ENCODE results near the gene ZNF662.
"Not testable (repeated sequence)": the region's sequence is repeated elsewhere in the genome, so short reads cannot be mapped to it uniquely, and the experiment has no call there.

ZNF662 gene

DNA sequence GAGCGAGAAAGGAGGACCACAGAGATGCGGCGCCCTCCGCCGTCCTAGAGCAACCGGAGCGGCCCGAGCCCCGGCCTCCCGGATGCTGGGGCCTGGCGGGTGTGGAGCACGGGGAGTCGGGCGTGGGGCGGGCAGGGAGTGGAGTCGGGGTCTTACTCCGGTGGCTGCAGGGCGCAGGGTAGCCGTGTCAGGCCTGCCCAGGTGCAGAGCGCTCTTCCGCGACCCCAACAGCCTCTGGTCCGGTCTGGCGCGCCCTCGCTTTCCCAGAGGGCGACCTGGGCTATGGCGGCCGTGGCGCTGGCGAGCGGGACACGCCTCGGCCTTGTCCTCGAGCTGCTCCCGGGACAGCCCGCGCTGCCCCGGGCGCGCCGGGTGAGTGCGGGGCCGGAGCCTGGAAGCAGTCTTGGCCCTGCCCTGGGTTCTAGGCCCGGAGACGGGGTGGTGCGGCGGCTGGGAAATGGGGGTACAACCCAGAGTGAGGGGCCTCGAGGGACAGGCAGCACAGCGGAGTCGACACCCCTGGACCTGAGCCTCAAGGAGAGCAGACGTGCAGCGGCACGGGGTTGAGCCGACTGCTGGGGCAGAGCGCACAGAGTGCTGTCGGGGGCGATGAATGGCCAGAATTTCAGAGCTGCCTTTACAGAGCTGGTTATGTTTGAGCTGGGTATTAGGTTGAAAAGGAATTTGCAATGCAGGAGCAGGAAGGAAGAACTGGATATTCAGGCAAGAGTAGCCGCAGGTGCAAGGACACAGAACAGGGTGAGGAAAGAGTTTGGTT is at the start of gene ZNF662:
ZNF662 (plus strand) TSS at position 73 of the 778 bp plus-strand sequence. CDS start 1,973 bp downstream, outside the sequence.
- peak; percentile 92 for DNase-seq

DNA sequence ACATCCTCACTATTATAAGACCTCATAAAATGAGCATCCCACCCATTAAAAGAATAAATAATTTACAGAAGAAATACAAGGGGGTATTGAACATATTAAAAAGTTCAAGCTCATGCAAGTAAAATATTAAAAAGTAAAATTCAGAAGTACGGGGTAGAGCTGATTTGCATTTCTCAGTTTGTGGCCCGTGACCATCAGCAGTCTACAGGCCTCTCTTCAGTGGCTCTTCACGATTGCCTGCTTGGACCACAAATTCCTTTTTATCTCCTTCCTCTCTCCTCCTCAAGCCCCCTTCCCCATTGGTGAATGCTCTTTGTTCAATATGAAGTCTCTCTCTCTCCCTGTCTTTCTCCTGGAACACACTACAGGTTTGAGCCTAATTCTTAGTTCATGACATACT is 49.4 kb upstream of the ZNF662 start:
- no peak for DNase-seq

DNA sequence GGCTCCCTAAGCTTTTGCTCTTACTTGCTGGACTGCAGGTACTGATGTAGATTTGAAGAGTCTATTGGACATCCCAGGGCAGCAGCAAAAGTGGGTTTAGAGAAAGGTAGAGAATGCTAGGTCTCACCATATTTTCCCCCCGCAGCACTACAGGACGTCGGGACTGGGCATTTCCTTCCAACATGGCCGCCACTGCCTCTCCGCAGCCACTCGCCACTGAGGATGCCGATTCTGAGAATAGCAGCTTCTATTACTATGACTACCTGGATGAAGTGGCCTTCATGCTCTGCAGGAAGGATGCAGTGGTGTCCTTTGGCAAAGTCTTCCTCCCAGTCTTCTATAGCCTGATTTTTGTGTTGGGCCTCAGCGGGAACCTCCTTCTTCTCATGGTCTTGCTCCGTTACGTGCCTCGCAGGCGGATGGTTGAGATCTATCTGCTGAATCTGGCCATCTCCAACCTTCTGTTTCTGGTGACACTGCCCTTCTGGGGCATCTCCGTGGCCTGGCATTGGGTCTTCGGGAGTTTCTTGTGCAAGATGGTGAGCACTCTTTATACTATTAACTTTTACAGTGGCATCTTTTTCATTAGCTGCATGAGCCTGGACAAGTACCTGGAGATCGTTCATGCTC is 41.5 kb upstream of the ZNF662 start:
- DNase-seq = no peak

DNA sequence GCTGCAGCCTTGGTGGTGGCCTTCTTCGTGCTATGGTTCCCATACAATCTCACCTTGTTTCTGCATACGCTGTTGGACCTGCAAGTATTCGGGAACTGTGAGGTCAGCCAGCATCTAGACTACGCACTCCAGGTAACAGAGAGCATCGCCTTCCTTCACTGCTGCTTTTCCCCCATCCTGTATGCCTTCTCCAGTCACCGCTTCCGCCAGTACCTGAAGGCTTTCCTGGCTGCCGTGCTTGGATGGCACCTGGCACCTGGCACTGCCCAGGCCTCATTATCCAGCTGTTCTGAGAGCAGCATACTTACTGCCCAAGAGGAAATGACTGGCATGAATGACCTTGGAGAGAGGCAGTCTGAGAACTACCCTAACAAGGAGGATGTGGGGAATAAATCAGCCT is 40.7 kb upstream of the ZNF662 start:
- no peak for DNase-seq

DNA sequence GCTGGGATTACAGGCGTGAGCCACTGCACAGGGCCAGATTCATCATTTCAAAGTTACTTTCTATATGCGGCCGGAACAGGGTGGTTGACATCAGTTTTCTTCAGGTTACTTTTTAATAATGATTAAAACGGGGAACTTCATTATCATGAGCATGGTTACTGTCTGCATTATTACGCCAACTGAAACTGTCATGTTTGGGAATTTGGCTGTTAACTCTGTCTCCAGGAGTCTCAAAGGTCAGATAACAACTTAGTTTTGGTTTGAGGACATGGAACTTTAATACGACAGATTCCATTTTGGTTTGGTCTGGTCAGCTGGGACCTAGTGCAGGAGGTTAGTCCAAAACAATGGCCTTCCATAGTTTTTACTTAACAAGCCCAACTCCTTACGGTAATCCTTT is 38.8 kb upstream of the ZNF662 start:
- no peak for DNase-seq

DNA sequence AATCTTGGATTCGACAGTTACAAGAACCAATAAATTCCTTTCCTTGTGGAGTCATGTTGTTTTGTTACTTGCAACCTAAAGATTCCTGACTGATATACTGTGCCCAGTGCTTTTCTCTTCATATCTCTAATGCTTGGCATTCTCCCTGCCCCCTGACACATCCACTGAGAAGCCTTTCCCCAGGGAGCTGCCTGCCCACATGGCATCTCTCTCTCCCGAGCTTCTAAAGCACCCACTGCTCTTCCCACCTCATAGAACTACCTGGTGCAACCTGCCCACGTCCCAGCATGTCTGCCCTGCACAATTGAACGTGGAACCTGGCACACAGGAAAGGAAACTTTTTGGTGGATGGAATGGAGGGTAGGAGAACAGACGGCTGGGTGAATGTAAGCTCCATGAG is 37.1 kb upstream of the ZNF662 start:
- no peak for DNase-seq

DNA sequence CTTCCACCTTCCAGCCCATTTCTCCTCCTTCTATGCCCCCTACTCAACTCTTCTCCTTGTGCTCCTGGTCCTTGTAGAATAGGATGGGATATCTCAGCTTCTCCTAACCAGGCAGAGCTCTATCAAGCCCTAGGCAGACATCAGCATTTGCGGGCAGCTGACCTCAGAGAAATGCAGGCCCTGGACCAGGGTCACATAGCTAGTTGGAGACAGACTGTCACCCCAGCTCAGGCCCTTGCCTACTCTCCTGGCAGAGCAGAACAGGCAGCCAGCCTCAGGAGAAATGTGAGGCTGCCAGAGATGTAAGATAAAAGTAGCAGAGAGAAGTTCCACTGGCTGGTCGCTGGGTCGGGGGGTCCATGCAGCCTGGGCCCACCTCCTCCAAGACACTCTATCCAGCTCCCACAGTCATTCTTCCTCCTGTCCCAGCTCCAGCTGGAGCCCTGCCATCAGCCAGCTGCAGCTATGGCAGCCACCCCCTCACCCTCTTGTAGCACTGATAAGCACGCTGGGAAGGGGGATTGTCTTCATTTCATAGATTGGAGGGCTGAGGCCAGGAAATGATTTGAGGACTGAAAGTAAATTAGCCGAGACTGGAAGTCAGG is 34.2 kb upstream of the ZNF662 start:
- no peak for DNase-seq

DNA sequence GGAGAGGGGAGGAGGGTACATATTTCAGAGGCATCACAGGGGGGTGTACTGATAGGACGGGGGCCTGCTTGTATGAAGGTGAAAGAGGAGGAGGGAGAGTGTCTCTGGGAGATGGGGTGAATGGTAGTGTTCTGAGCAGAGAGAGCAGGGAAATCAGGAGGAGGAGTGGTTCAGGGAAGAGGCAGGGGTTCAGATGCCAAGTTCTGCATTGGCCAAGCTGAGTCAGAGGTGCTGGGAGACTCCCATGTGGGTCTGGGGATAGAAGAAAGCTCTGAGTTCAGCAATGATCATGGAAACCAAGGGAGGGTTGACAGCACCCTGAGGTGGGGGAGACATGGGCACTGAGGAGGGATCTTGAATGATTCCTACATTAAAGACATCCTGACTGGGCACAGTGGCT is 33.2 kb upstream of the ZNF662 start:
- DNase-seq = no peak

DNA sequence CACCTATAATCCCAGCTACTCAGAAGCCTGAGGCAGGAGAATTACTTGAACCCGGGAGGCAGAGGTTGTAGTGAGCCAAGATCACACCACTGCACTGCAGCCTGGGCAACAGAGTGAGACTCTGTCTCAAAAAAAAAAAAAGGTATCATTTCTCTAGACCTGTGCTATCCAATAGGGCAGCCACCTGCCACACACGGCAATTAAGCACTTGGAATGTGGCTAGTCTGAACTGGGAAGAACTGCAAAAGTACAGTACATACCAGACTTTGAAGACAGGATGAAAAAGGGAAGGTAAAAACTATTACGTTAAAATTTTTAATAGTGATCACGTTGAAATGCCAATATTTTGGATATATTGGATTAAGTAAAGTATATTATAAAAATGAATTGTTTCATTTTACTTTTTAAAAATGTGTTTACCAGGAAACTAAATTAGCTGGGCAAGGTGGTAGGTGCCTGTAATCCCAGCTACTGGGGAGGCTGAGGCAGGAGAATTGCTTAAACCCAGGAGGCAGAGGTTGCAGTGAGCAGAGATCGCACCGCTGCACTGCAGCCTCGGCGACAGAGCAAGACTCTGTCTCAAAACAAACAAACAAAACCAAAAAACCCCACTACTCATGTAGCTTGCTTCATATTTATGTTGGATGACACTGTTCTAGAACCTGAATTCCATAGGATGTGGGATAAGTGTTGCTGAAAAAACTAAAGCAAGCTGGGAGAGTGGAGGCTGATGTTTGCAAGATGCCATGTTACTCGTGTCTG is 32.5 kb upstream of the ZNF662 start:
- DNase-seq = no peak

DNA sequence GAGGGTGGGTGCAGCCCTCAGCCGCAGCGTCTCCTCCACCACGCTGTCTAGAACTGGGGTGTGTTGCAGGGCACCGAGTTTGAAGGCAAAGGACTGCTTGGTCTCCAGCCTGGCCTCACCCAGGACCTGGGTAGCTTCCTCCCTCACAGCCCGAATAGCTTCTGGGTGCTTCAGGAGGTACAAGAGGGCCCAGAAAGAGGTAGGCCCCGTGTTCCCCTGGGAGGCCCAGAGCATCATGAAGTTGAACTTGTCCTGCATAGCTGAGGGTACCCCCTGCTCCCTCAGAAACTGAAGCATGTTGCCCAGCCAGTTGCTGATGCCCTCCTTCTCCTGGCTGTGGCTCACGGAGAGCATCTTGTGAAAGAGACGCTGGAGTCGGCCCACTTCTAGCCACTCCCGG is 31.2 kb upstream of the ZNF662 start:
- DNase-seq = no peak

DNA sequence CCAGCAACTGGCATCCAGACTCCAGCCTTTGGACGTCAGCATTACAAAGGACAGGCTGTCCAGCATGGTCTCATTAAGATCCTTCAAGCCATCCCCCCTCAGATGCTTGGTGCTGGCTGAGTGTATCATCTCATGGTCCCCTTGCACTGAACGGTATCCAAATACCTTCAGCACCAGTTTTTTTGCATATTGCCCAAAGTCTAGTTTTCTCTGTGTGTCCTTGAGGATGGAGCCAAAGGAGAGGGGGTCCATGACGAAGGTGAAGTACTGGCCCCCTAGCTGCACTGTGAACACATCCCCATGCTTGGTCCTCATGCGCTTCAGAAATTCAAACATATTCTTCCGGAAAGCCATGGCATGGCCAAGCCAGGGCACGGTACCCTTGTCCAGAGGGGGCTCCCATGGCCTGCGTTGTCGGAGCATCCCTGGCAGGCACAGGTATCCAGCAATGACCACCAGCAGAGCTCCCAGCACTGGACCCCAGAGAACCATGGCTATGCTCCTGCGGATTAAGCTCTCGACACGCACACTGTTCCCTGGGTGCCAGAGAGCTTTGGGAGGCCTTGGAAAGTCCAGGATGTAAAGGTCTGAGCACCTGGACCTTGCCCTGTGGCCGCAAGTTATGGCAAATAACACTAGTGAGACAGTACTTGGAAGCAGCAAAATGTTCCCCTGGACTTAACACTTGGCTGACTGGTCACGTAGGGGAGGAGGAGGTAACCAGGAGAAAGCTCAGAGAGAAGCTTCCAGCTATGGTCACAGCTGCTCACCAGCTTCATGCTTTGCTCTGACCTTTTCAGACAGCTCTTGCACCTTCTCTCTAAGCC is 30.4 kb upstream of the ZNF662 start, which contains the start of gene CYP8B1:
CYP8B1 (minus strand) TSS at position 555 of the 827 bp plus-strand sequence; CDS start at position 492, 63 bp downstream.
- DNase-seq = no peak

DNA sequence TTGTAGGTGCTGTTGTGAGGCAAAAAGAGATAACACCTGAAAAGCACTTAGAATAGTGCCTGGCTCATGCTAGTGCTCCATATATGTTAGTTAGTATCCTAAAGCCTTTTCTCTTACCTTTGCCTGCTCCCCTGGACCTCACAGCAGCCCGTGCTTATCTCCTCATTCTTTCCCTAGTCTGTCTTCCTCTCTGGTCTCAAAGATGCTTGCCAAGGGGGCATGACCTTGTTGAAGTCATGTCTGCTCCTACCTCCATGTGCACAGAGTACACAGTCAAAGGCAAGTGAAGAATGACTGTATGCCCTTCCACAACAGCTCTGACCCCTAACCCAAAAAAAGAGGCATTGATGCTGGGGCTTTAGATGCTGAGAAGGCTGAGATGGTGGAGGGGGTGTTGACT is 29.5 kb upstream of the ZNF662 start:
- no peak for DNase-seq

DNA sequence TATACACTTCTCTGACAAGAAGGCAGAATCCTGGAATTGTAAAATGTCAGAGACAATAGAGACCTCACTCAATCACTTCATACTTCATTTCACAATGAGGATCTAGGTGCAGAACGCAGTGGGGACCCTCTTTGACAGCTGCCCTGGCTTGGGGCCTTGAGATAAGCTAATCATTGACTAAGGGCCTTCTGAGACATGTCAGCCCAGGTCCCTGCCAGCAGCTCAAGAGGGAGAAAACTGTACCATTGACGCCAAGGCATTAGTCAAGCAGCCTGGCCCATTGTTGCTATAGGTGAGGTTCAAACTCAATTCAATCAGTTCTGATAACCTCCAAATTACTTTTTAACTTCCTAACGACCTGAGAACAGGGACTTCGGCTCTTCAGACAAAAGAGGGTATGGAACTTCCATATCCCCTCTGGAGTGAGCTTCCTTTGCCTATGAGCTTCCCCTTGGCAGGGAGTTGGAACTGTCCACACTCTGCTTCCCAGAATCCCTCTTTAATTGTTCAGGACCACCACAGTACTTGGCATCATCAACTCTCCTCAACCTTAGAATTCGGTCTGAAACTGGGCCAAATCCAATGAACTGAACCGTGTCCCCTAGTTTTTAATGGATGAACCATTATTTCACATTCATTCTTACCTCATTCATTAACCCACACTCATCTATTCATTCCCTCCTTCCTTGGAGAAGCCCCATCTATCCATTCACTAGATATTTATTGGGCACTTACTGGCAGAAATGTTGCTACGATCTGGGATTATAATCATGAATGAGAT is 28.8 kb upstream of the ZNF662 start:
- no peak for DNase-seq

DNA sequence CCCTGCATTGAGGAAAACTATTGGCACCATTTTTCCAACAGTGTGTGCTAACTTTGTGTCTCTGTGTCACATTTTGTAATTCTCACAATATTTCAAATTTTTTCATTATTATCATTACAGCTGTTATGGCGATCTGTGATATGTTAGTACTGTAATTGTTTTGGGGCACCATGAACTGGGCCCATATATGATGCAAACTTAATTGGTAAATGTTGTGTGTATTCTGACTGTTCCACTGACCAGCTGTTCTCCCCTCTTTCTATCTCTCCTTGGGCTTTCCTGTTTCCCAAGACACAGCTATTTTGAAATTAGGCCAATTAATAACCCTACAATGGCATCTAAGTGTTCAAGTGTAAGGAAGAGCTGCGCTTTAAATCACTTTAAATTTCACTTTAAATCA is 28.1 kb upstream of the ZNF662 start:
- no peak for DNase-seq

DNA sequence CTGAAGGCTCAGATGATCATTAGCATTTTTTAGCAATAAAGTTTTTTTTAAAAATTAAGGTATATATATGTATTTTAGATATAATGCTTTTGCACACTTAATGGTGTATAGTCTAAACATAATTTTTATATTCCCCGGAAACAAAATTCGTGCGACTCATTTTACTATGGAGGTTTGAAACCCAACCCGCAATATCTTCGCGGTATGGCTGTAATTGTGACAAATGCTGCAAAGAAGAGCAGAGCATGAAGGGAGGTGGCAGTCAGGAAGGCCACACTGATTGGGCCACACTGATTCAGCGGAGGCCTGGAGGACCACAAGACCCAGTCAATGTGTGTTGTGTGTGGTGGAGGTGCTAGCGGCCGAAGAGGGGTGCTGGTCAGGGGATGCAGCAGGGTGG is 25.8 kb upstream of the ZNF662 start:
- no peak for DNase-seq

DNA sequence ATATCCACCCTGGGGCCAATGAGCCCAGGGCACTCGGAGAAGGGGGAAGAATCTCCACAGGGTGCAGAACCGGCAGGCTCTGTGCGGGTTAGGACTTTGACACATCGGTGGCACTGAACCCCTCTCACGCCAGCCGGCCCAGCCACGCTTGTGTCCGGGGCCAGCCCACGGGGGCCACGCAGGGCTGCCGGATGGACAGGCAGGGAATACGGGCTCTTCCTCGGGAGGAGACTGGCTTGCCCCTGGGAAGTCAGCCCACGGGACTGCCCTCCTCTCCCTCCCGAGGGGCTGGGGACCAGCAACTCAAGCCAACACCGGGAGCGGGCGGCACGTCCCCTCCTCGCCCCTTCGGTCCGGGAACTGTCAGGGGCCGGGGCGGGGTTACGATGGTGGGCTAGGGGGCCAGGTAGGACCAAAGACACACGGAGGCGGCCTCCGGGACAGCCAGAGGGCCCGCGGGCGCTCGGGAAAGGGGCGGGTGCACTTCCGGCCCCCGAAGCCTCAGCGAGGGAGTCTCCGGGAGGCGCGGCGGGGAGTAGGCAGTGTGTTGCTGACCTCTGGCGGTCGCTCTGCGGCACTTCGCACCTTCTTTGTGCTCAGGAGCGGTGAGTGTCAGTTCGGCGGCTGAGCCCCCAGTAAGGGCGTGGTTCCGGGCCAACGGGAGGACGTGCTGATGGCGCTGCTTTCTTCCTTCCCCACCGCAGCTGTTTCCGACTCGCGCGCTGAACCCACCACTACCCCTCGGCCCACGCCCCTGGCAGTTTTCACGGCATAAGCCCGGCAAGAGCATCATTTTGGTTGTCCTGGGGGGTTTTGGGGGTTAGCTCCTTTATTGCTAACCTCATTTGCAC is 25.1 kb upstream of the ZNF662 start:
- peak; percentile 93 for DNase-seq

DNA sequence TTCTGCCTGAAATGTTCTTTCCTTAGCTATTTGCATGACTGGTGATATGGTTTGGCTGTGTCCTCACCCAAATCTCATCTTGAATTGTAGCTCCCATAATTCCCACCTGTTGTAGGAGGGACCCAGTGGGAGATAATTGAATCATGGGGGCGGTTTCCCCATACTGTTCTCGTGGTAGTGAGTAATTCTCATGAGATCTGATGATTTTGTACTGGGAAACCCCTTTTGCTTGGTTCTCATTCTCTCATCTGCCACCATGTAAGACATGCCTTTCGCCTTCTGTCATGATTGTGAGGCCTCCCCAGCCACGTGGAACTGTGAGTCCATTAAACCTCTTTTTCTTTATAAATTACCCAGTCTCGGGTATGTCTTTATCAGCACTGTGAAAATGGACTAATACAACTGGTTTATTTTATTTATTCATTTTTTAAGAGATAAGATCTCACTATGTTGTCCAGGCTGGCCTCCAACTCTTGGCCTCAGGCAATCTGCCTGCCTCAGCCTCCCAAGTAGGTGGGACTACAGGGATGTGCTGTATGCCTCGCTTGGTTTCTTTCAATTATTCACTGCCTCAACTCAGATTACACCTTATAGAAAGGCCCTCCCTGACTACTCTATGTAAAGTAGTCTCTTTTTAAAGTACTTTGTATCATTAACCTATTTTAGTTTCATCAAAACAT is 22.6 kb upstream of the ZNF662 start:
- not testable (repeated sequence) for DNase-seq

DNA sequence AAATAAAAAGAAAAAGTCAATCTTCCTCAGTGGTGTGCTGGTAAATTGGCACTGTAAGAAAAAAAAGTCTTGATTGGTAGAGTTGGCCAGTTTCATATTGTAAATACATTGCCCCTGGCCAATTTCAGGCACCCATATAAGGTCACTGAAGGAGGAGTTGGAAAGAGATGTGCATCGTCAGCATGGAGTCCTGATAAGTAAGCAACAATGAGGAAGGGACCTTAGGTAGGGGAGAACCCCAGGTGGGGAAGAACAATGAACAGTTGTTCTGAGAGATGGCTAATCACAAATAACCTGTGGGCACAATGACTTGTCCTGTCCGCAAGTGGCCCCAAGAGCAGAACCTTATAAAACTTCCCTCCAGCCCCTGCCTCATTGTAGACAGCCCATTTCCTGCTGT is 21.6 kb upstream of the ZNF662 start:
- no peak for DNase-seq

DNA sequence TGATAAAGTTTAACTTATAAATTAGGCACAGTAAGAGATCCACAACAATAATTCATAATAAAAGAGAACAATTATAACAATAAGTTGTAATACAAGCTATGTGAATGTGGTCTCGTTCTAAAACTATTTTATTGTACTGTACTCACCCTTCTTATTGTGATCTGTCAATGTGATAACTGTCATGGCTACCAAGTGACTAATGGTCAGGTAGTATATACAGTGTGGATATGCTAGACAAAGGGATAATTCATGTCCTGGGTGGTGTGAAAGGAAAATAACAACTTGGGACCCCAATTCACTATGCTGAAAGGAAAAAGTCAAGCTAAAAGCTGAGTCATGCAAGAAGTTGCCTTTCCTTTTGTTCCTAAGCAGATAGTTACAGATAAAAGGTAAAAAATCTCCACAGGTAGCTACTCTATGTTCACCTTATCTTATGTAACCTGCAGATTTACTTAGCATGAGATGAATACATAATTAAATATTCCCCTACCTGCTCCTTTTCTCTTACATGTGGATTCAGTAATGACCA is 19.6 kb upstream of the ZNF662 start:
- no peak for DNase-seq

DNA sequence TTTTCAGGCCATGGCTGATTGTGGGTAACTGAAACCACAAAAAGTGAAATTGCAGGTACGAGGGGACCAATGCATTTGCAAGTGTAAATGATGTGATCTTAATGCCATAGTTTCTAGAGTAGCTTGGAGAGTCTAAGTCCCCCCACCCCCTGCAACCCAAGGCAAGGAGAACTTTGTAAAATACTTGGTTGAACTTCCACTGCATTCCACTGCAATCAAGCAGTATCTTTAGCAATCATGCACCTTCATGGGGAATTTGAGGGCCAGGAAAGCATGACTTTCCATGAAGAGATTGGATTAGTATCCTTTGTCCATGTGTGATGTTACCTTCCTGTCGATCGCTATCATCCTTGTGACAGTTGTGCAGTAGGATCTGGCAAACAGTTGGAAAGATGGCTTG is 18.9 kb upstream of the ZNF662 start:
- DNase-seq = no peak
